Measurements from ENCODE around the gene ARHGAP31.

DNA sequence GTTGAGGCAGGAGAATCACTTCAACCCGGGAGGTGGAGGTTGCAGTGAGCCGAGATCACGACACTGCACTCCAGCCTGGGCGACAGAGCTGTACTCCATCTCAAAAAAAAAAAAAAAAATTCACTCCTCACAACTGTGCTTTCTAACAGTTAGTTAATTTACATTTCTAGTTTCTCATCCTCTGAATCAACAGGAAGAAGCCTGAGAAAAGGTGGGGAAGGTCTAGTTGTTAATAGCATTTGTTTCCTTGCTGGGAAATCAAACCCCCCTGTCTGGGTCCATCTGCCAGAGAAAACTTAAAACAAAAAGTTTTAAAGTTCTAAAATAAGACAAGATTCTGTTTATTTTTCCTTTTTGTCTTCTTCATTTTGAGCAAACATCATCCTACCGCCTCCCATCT, 106.9 kb downstream of the ARHGAP31 start:
- TF ChIP-seq, protein P1, sequence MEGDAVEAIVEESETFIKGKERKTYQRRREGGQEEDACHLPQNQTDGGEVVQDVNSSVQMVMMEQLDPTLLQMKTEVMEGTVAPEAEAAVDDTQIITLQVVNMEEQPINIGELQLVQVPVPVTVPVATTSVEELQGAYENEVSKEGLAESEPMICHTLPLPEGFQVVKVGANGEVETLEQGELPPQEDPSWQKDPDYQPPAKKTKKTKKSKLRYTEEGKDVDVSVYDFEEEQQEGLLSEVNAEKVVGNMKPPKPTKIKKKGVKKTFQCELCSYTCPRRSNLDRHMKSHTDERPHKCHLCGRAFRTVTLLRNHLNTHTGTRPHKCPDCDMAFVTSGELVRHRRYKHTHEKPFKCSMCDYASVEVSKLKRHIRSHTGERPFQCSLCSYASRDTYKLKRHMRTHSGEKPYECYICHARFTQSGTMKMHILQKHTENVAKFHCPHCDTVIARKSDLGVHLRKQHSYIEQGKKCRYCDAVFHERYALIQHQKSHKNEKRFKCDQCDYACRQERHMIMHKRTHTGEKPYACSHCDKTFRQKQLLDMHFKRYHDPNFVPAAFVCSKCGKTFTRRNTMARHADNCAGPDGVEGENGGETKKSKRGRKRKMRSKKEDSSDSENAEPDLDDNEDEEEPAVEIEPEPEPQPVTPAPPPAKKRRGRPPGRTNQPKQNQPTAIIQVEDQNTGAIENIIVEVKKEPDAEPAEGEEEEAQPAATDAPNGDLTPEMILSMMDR (IDR thresholded peaks at IDR 0.05) = no peak
- no peak for TF ChIP-seq POLR2A (IDR thresholded peaks at IDR 0.05)
- TF ChIP-seq EP300 (IDR thresholded peaks at IDR 0.05) = no peak

Measured in tibial nerve (tissue), 4 donors.